HS-27A (cell line): ENCODE data around the gene SLAMF9.

ENCODE experiments used
- DNase-seq: peaks from one replicate; pipeline ENCODE4 v3.0.0-alpha.2; 2012; ENCODE audit warnings: low read depth, missing footprints

The SLAMF9 gene

DNA sequence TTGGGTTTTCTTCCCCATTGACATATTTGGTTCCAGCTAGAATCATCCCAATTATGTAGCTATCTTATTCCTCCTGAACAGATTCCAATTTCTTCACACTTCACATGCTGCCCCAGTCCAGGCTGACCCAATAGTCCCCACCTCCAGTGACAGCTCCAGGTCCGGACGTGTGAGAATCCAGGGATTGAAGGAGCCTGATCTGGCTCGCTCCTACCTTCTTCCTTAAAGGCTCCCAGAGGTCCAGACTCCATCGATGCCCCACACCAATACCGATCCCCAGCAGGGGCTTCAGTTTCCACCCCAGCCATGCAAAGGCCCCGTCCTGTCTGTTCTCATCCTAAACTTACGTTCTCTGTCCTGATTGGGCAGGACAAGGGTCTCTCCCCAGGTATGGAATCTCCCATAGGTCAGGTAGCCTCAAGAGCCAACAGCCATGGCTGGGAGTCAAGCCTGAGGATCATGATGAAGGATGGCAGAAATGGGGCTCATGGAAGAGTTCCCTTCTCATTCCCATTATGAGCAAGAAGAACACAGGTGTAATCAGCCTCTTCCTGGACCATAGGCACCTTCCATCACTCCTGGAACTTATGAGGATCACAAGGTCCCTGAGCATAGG lies 20.4 kb upstream of the SLAMF9 start:
- no peak for DNase-seq

- no peak for DNase-seq
These were observed 19.4 kb upstream of the SLAMF9 start for GRCh38 chr1:159973350-159973940.

DNA sequence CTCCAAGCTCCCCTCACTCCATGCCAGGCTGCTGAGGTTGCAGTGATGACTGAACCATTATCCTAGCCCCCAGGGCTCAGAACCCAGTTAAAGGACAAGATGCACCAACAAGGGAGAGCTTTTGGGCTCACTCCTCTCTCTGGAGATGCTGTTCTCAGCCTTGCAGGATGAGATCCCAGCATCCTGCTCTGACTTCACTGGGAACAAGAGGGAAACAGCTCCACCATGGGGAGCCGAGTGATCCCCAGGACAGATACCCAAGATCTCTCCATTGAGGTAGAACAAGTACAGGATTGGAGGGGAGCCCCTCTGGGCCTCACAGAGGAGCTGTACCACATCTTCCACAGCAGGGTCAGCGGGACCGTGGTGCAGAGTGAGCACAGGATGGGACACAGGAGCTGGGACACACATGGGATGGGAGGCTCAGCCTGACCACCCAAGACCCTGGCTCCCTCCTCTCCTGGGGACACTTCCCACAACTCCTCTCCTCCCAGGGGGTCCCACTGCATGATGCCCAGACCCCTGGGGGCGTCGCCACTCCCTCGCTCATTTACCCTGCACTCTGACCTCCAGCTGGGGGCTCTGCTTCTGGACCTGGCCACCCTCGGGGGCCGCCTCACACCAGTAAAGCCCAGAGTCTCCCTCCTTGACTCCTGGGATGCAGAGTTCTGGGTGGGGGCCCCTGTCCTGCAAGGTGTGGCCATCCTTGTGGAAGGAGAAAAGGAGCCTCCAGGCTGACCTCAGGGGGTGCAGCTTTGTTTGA lies 18.6 kb upstream of the SLAMF9 start:
- DNase-seq, result no peak

- no peak for DNase-seq
These were observed 16.9 kb upstream of the SLAMF9 start for GRCh38 chr1:159970932-159971342.

DNA sequence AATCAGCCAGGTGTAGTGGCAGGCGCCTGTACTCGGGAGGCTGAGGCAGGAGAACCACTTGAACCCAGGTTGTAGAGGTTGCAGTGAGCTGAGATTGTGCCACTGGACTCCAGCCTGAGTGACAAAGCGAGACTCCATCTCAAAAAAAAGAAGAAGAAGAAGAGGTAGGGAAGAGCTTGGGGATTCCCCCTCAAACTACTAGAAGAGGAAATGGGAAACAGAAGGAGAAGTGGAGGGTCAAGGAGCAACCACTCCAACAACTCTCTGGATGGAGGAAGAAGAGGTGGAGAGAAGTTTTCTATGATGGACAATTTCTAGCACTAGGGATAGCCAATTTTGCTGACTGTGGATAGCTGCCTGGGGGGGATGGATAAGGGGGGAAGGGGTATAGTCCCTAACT lies 14.9 kb upstream of the SLAMF9 start:
- no peak for DNase-seq

DNA sequence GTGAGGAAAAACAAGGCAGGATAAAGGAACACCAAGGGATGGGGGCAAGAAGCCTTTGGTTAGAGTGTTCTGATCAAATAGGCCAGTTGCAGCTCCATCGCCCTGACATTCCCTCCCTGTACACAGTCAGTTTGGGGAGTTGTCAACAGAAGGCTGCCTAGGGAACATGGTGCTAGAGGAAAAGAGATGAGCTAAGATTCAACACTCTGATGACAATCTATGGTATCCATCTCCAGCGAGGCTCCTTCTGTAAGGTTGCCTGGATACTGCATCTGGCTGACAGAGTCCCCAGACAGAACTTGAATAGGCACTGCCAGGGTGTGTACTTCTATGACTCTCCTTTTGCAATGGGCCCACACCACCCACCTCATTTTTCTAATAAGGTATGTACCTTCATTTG lies 11.2 kb upstream of the SLAMF9 start:
- no peak for DNase-seq

- DNase-seq, result no peak
These were observed 10.1 kb upstream of the SLAMF9 start for GRCh38 chr1:159964144-159964543.

DNA sequence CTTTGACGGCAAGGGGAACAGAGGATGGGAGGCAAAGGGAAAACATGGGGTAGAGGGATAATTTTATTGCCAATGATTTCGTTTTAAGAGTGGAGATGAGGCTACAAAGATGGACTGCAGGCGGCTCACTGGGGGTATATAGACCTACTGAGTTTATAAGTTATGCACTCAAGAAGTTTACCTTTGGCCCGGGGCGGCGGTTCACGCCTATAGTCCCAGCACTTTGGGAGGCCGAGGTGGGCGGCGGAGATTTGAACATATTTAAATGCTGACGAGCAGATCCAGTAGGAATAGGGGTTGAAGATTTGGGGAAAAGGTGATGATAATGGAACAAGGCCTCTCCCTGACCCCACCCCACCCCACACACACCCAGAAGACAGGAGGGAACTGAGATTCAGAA lies 8.1 kb upstream of the SLAMF9 start:
- no peak for DNase-seq

DNA sequence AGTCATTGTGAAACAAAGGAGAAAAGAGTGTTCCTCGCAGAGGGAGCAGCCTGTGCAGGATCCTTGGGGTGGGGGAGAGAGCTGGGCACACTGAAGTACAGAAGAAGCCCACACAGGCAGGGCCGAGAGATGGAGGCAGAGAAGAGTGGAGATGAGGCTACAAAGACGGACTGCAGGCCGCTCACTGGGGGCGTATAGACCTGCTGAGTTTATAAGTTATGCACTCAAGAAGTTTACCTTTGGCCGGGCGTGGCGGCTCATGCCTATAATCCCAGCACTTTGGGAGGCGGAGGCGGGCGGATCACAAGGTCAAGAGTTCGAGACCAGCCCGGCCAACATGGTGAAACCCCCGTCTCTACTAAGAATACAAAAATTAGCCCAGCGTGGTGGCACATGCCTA lies 7.6 kb upstream of the SLAMF9 start:
- DNase-seq, result no peak

DNA sequence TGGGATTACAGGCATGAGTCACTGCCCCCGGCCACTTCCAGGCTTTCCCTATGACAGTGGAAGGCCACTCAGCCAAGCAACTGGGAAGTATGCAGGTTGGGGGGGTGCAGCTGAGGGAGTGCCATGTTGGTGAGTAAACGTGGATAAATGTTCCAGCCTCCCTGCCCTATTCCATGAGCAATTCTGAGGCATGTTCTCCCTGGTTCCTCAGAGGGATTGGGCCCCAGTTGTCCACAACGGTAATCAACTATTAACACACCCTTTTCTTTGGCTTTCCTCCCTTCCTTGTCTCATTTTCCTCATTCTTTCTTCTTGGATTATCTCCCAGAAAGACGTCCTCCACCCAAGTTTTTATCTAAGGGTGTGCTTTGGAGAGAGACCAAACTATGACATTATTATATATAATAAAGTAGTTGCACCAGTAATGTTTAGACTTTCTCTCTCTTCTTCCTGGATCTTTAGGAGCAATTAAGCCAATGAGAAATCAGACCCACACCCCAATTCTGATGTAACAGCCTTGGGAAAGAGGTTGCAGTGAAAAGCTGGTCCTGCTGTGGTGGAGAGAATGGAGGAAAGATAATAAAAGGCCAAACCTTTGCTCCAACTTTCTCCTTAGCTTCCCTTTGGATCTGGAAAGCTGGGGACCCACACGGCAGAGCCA lies 6.8 kb upstream of the SLAMF9 start:
- DNase-seq, result peak; percentile 89

- DNase-seq, result no peak
These were observed 5.4 kb upstream of the SLAMF9 start for GRCh38 chr1:159959451-159959850.

- DNase-seq, result no peak
These were observed 4.8 kb upstream of the SLAMF9 start for GRCh38 chr1:159958719-159959380.

DNA sequence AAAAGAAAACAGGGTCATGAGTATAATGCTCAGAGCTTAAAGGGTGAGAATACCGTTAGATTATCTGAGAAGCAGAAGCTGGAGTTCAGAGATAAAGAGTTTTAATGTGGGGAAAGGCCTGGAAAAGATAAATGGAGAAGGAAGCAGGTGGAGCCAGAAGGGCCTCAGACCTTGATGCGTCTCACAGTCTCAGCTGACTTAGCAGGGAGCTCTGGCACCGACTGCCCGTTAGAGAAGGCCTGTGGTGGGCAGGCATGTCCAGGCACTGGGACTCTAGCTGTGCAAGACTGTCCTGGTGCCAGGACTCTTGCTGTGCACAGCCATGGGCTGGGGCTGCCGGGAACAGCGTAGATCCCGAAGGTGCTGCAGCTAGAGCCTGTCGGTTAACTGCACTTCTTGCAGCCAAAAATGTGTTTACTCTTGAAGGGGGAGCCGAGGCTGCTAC lies 3.8 kb upstream of the SLAMF9 start:
- DNase-seq, result no peak

- DNase-seq, result no peak
These were observed 1.4 kb upstream of the SLAMF9 start for GRCh38 chr1:159955456-159955855.

GRCh38 chr1:159952932-159953331 lies 1.1 kb downstream of the SLAMF9 start:
- no peak for DNase-seq

GRCh38 chr1:159951551-159951950 lies 2.5 kb downstream of the SLAMF9 start:
- no peak for DNase-seq

GRCh38 chr1:159951016-159951415 lies 3.0 kb downstream of the SLAMF9 start:
- no peak for DNase-seq

DNA sequence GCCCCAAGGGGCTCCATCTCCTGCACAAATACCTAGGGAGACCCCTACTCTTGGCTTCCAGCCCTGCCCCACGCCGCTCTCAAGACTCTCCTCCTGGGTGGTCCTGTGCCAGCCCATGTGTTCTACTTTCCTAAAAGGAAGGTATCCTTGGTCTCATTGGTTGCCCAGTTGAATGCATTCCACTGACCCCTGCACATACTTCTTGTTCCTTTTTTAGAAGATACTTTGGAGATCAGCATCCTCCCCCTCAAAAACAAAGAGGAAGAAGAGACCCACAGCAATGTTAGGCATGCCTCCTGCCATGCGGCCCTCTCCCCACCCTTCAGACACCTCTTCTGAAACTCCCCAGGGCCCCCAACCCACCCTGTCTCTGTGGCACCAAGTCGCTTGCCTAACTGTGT lies 4.1 kb downstream of the SLAMF9 start:
- no peak for DNase-seq

DNA sequence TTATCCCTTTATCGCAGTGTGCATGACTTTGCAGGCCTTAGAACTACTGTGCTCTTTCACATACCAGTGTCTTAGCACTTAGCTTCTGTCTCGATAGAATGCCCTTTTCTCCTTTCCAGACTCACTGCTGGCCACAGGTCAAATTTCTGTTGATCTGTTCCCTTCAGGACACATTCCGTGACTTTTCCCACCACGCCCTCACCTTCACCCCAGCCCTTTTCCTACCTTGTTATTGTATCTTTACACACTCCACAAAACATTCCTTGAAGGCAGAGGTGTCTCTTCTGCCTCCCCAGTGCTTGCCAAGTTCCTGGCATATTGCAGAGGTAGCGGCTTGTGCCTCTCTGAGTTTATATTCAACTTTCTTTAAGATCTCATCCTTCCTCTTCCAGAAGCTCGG lies 4.9 kb downstream of the SLAMF9 start:
- DNase-seq, result no peak

DNA sequence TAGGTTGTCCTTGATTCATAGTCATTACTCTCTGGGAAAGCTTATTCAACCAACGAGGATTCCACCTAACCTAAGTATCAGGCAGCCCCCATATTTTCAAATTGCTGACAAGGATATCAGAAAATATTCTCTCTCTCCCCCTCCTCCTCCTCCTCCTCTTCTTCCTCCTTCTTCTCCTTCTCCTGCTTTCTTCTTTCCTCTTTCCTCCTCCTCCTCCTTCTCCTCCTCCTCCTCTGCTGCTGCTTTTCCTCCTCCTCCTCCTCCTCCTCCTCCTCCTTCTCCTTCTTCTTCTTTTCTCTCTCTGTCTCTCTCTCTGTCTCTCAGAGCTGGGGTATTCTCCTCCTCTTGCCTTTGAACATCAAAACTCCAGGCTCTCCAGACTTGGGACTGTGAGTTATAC lies 6.1 kb downstream of the SLAMF9 start:
- DNase-seq, result no peak

GRCh38 chr1:159946242-159947187 lies 7.5 kb downstream of the SLAMF9 start:
- no peak for DNase-seq
